Ishikawa (cell line): ENCODE data around the gene APBB2.

Source experiments
- CEBPB ChIP-seq: IDR thresholded peaks from 2 replicates; pipeline ENCODE4 v1.6.1; 2012
- CREB1 ChIP-seq: IDR thresholded peaks from 2 replicates; pipeline ENCODE4 v1.6.1; 2012; ENCODE audit warnings: low read depth
- EGR1 ChIP-seq: IDR thresholded peaks from 2 replicates; pipeline ENCODE4 v1.6.1; 2012
- EP300 ChIP-seq: IDR thresholded peaks from 2 replicates; pipeline ENCODE4 v1.6.1; 2012; ENCODE audit warnings: borderline replicate concordance
- FOXM1 ChIP-seq: IDR thresholded peaks from 2 replicates; pipeline ENCODE4 v1.6.1; 2012; ENCODE audit warnings: low read depth, borderline replicate concordance
- NFIC ChIP-seq: IDR thresholded peaks from 2 replicates; pipeline ENCODE4 v1.6.1; 2012
- RAD21 ChIP-seq: IDR thresholded peaks from 2 replicates; pipeline ENCODE4 v1.6.1; 2012; ENCODE audit warnings: low read depth
- REST ChIP-seq: IDR thresholded peaks from 2 replicates; pipeline ENCODE4 v1.6.1; 2012; ENCODE audit warnings: low read depth, mild to moderate bottlenecking
- TAF1 ChIP-seq: IDR thresholded peaks from 2 replicates; pipeline ENCODE4 v1.6.1; 2012; ENCODE audit warnings: low read depth, mild to moderate bottlenecking
- TCF12 ChIP-seq: IDR thresholded peaks from 2 replicates; pipeline ENCODE4 v1.6.1; 2012; ENCODE audit warnings: low read depth
- TEAD4 ChIP-seq: IDR thresholded peaks from 2 replicates; pipeline ENCODE4 v1.6.1; 2012
- YY1 ChIP-seq: IDR thresholded peaks from 2 replicates; pipeline ENCODE4 v1.6.1; 2012; ENCODE audit warnings: low read depth
- ZBTB7A ChIP-seq: IDR thresholded peaks from 2 replicates; pipeline ENCODE4 v1.6.1; 2012; ENCODE audit warnings: low read depth
- TF ChIP-seq, protein P1 (sequence below): IDR thresholded peaks from 2 replicates; pipeline ENCODE4 v1.6.1; 2012
- TF ChIP-seq, protein P2 (sequence below): IDR thresholded peaks from 2 replicates; pipeline ENCODE4 v1.6.1; 2012

APBB2 gene

GRCh38 chr4:41214136-41214824, at the start of gene APBB2:
APBB2 (minus strand) TSS chr4:41214542; CDS start chr4:41033254, 181,288 bp downstream.
- no peak for TF ChIP-seq YY1
- TF ChIP-seq, protein P1, sequence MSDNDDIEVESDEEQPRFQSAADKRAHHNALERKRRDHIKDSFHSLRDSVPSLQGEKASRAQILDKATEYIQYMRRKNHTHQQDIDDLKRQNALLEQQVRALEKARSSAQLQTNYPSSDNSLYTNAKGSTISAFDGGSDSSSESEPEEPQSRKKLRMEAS = peak; percentile 57
- peak; percentile 85 for TF ChIP-seq TAF1
- no peak for TF ChIP-seq ZBTB7A
- TF ChIP-seq, protein P2, sequence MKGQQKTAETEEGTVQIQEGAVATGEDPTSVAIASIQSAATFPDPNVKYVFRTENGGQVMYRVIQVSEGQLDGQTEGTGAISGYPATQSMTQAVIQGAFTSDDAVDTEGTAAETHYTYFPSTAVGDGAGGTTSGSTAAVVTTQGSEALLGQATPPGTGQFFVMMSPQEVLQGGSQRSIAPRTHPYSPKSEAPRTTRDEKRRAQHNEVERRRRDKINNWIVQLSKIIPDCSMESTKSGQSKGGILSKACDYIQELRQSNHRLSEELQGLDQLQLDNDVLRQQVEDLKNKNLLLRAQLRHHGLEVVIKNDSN = no peak
- 0 out of 2 replicates have a peak, but pooled peaks have one; percentile 18 for TF ChIP-seq CREB1
- TF ChIP-seq NFIC = 0 out of 2 replicates have a peak, but pooled peaks have one; percentile 27
- TF ChIP-seq TEAD4 = peak; percentile 39
- no peak for TF ChIP-seq EGR1
- no peak for TF ChIP-seq CEBPB
- TF ChIP-seq REST = no peak
- TF ChIP-seq TCF12 = peak; percentile 44; the same call in 1 of the 2 replicates
- no peak for TF ChIP-seq FOXM1
- TF ChIP-seq EP300 = no peak
- TF ChIP-seq RAD21 = peak; percentile 70

- TF ChIP-seq, protein P2 = no peak
- TF ChIP-seq YY1 (no peak), CEBPB (no peak), ZBTB7A (no peak), TAF1 (no peak)
Measured at GRCh38 chr4:41262198-41262597, 47.9 kb upstream of the APBB2 start.

DNA sequence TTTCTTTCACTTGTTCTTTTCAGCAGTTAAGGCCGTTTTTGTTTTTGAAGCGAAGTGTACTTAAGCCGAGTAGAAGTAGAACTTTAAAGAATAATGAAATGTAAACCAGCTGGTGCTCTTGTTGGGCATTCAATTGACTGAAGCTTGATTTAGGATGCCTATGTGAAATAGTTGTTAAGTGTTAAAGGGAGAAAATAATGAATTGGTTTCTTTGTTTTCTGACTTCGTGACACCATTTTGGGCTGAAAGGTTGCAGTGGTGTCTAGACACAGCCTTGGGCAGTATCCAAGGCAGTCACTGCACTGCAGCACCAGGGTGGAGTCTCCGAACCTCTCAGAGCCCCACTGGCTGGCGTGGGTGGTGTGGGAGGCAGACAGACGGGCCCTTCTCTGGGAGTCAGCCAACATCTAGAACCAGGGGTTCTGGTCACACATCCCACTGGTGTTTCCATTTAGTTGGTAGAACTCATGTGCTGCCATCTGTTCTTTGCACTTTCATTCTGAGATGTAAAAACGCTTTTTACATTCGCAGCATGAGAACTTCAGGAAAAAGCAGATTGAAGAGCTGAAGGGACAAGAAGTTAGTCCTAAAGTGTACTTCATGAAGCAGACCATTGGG, 45.9 kb upstream of the APBB2 start:
- TF ChIP-seq, protein P1 = no peak
- no peak for TF ChIP-seq EP300
- TF ChIP-seq, protein P2 = no peak
- TF ChIP-seq FOXM1 = no peak
- TF ChIP-seq NFIC = no peak
- no peak for TF ChIP-seq ZBTB7A
- TF ChIP-seq RAD21 = no peak
- no peak for TF ChIP-seq EGR1
- no peak for TF ChIP-seq TCF12
- TF ChIP-seq YY1 = no peak
- no peak for TF ChIP-seq TAF1
- TF ChIP-seq CREB1 = no peak
- no peak for TF ChIP-seq CEBPB
- no peak for TF ChIP-seq REST
- no peak for TF ChIP-seq TEAD4

DNA sequence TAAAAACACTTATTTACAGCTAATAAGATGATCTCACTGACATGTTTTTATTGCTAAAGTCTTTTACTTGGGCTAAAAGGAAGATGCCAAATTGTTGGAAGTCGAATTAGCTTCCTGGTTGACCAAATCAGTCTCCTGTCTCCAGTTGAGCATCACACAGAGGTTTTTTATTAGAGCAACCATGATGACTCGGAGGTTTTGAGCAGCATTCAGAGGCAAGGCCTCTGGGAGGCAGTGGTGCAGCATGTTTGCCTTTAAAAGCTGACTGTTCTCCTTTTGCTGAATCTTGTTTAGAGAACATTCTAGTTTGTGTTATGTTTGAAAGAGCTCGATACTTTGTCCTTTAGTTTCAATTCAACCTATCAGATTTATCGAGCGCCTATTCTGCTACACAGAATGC, 44.4 kb upstream of the APBB2 start:
- TF ChIP-seq, protein P2 = no peak
- TF ChIP-seq FOXM1 = no peak
- TF ChIP-seq CREB1 = no peak
- TF ChIP-seq RAD21 = peak; percentile 70
- no peak for TF ChIP-seq REST
